Measurements from ENCODE around the gene DAGLB.

GRCh38 chr7:6386779-6387178, 61.0 kb downstream of the DAGLB start:
- TF ChIP-seq, protein P1, sequence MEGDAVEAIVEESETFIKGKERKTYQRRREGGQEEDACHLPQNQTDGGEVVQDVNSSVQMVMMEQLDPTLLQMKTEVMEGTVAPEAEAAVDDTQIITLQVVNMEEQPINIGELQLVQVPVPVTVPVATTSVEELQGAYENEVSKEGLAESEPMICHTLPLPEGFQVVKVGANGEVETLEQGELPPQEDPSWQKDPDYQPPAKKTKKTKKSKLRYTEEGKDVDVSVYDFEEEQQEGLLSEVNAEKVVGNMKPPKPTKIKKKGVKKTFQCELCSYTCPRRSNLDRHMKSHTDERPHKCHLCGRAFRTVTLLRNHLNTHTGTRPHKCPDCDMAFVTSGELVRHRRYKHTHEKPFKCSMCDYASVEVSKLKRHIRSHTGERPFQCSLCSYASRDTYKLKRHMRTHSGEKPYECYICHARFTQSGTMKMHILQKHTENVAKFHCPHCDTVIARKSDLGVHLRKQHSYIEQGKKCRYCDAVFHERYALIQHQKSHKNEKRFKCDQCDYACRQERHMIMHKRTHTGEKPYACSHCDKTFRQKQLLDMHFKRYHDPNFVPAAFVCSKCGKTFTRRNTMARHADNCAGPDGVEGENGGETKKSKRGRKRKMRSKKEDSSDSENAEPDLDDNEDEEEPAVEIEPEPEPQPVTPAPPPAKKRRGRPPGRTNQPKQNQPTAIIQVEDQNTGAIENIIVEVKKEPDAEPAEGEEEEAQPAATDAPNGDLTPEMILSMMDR (IDR thresholded peaks at IDR 0.05; ENCODE audit: low read depth, low read length, poor library complexity, severe bottlenecking) = no peak
- no peak for TF ChIP-seq EZH2phosphoT487 (IDR thresholded peaks at IDR 0.05; ENCODE audit: borderline replicate concordance, low read length)
